Bronchial epithelial cell (primary cell): Measurements from ENCODE around the gene EYA2. TPM values are rescaled to one million over a fixed set of nuclear protein-coding genes. Genes with fewer than 3 reads are reported as not detected.
A peak's percentile ranks its signal among the peaks of the same experiment; 100 is the strongest.

Experiments
- DNase-seq: peaks from one replicate; pipeline ENCODE4 v3.0.0-alpha.2; 2010; ENCODE audit warnings: low read depth
- FAIRE-seq: peaks from 2 replicates; lab custom pipeline; 2011; peaks lifted over from hg19 to GRCh38; lab: Jason Lieb, UNC
- H3K27me3 ChIP-seq: 2 replicates; pipeline ENCODE4 v1.5.1; 2011; ENCODE audit warnings: low read length; ENCODE audit not compliant: control insufficient read depth, insufficient read depth
- H3K36me3 ChIP-seq: 2 replicates; pipeline ENCODE4 v1.5.1; 2011; ENCODE audit warnings: low read length; ENCODE audit not compliant: control insufficient read depth, insufficient read depth
- H3K4me3 ChIP-seq: 2 replicates; pipeline ENCODE4 v1.5.1; 2011; ENCODE audit warnings: mild to moderate bottlenecking, low read depth, low read length, control low read depth
- total RNA-seq: library from RNA; depleted of rRNA; stranded (reverse); fragments of >200 nt; gene quantifications from 2 replicates; pipeline ENCODE4 v1.2.1, GENCODE V29; 2014
- TF ChIP-seq, protein P1 (sequence below): IDR thresholded peaks from 2 replicates; pipeline ENCODE4 v1.5.1; 2011; ENCODE audit warnings: mild to moderate bottlenecking, moderate library complexity, low read length, control low read depth, inconsistent platforms; ENCODE audit not compliant: insufficient read depth, severe bottlenecking

The EYA2 gene
- total RNA-seq, 1 donor from 2014 or later: 8.4 TPM

DNA sequence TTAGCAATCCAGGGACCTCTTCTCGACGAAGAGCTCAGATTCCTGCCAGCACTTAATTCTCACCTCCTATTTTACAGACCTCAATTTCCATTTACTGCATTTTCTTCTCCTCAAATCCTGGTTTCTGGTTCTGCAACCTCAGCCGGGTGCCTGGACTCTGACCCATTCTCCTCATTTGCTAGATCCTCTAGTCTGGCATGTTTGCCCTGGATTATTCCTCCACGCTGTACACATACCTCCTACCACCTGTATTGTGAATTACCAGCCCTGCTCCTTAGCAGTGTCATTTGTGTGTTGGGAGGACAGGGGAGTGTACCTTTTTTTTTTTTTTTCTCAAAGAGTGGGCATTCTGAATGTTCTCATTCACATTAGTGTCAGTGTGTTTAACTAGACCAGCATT, 257.4 kb downstream of the EYA2 start:
- TF ChIP-seq, protein P1, sequence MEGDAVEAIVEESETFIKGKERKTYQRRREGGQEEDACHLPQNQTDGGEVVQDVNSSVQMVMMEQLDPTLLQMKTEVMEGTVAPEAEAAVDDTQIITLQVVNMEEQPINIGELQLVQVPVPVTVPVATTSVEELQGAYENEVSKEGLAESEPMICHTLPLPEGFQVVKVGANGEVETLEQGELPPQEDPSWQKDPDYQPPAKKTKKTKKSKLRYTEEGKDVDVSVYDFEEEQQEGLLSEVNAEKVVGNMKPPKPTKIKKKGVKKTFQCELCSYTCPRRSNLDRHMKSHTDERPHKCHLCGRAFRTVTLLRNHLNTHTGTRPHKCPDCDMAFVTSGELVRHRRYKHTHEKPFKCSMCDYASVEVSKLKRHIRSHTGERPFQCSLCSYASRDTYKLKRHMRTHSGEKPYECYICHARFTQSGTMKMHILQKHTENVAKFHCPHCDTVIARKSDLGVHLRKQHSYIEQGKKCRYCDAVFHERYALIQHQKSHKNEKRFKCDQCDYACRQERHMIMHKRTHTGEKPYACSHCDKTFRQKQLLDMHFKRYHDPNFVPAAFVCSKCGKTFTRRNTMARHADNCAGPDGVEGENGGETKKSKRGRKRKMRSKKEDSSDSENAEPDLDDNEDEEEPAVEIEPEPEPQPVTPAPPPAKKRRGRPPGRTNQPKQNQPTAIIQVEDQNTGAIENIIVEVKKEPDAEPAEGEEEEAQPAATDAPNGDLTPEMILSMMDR: no peak
- Histone ChIP-seq H3K36me3 (peaks cover 5% of the 10 kb centered on the region), H3K4me3 (no peak overlapping the region), H3K27me3 (no peaks in the 10 kb centered on the region)
- FAIRE-seq (no peak), DNase-seq (no peak)

- Histone ChIP-seq H3K36me3 (peaks cover 3% of the 10 kb centered on the region), H3K4me3 (no peak overlapping the region), H3K27me3 (no peaks in the 10 kb centered on the region)
- no peak for DNase-seq
- FAIRE-seq: no peak
- TF ChIP-seq, protein P1: no peak
These were observed 259.4 kb downstream of the EYA2 start for GRCh38 chr20:47154089-47154488.

- Histone ChIP-seq H3K36me3 (peaks cover 3% of the 10 kb centered on the region), H3K4me3 (no peak overlapping the region), H3K27me3 (no peaks in the 10 kb centered on the region)
- no peak for DNase-seq
- FAIRE-seq: no peak
- TF ChIP-seq, protein P1: no peak
These were observed 261.9 kb downstream of the EYA2 start for GRCh38 chr20:47156301-47157137.

GRCh38 chr20:47159166-47159565, 264.5 kb downstream of the EYA2 start:
- H3K27me3 ChIP-seq: no peaks in the 10 kb centered on the region
- no peak for FAIRE-seq
- no peak for DNase-seq
- TF ChIP-seq, protein P1: no peak
- no peak overlapping the region for H3K4me3 ChIP-seq
- H3K36me3 ChIP-seq: no peaks in the 10 kb centered on the region

DNA sequence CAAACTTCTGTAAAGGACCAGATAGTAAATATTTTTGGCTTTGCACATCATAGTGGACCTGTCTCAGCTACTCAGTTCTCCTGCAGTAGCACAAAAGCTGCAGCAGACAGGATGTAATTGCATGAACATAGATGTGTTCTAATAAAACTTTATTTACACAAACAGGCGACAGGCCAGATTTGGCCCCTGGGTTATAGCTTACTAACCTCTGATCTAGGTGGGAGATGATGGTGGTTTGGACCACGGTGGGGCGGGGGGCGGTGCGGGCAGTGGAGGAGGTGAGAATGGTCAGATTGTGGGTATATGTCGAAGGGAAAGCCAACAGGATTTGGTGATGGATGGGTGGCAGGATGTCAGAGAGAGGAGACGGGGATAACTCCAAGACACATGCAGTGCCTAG, 265.6 kb downstream of the EYA2 start:
- TF ChIP-seq, protein P1: no peak
- Histone ChIP-seq H3K36me3 (no peaks in the 10 kb centered on the region), H3K27me3 (no peaks in the 10 kb centered on the region), H3K4me3 (no peak overlapping the region)
- FAIRE-seq (peak; percentile 68), DNase-seq (no peak)
